Large intestine (tissue), 3 donors: ENCODE data around the gene IL17RC. TPM values are rescaled to one million over a fixed set of nuclear protein-coding genes. Genes with fewer than 3 reads are reported as not detected.
A peak's percentile ranks its signal among the peaks of the same experiment; 100 is the strongest.
"Not testable (repeated sequence)": the region's sequence is repeated elsewhere in the genome, so short reads cannot be mapped to it uniquely, and the experiment has no call there.

Experiments used
- DNase-seq, 2 donors: peaks; one replicate each; pipeline versions ENCODE4 v3.0.0 to v3.0.0-alpha.2; 2013
- H3K27ac ChIP-seq: one replicate; pipeline ENCODE4 v1.5.1; 2013; ENCODE audit warnings: low read length
- H3K27me3 ChIP-seq: 2 replicates; pipeline ENCODE4 v1.6.1; 2013; ENCODE audit warnings: low read length; ENCODE audit not compliant: control insufficient read depth, insufficient read depth
- H3K36me3 ChIP-seq: 2 replicates; pipeline ENCODE4 v1.6.1; 2013; ENCODE audit warnings: low read length; ENCODE audit not compliant: control insufficient read depth, insufficient read depth
- H3K4me1 ChIP-seq: one replicate; pipeline ENCODE4 v1.6.1; 2013; ENCODE audit warnings: low read length; ENCODE audit not compliant: control insufficient read depth, insufficient read depth
- H3K4me3 ChIP-seq: one replicate; pipeline ENCODE4 v1.5.1; 2013; ENCODE audit warnings: low read length
- H3K9me3 ChIP-seq: one replicate; pipeline ENCODE4 v1.6.1; 2013; ENCODE audit warnings: mild to moderate bottlenecking, low read depth, low read length, moderate library complexity; ENCODE audit not compliant: control insufficient read depth
- WGBS: methylation state at CpG from one replicate; pipeline ENCODE4 v1.1.5; 2013; ENCODE audit warnings: low lambda C conversion rate; ENCODE audit not compliant: insufficient coverage; 5-methylcytosine and 5-hydroxymethylcytosine counted together
- polyA plus RNA-seq: library from polyadenylated mRNA; unstranded; fragments of 120-200 nt; gene quantifications from one replicate; pipeline ENCODE4 v1.2.1, GENCODE V29; 2013

Gene IL17RC
- polyA plus RNA-seq, 1 donor = 36.3 TPM

- peaks cover 19% of the 10 kb centered on the region for H3K36me3 ChIP-seq
- H3K27me3 ChIP-seq = no peaks in the 10 kb centered on the region
- no peak overlapping the region for H3K27ac ChIP-seq
- WGBS = no CpG with 5 or more reads among the region's 5 CpGs
- no peak for DNase-seq
- H3K9me3 ChIP-seq = no peaks in the 10 kb centered on the region
- no peak overlapping the region for H3K4me3 ChIP-seq
- peaks cover 15% of the 10 kb centered on the region for H3K4me1 ChIP-seq
Observed at GRCh38 chr3:9935966-9936510, 19.1 kb downstream of the IL17RC start.

- H3K27me3 ChIP-seq = no peaks in the 10 kb centered on the region
- no CpG with 5 or more reads among the region's 13 CpGs for WGBS
- H3K4me3 ChIP-seq = no peak overlapping the region
- H3K4me1 ChIP-seq = peaks cover 15% of the 10 kb centered on the region
- peaks cover 26% of the 10 kb centered on the region for H3K36me3 ChIP-seq
- H3K9me3 ChIP-seq = no peaks in the 10 kb centered on the region
- H3K27ac ChIP-seq = no peak overlapping the region
- no peak for DNase-seq
Observed at GRCh38 chr3:9937486-9938238, 20.8 kb downstream of the IL17RC start.

GRCh38 chr3:9938966-9939365, 22.1 kb downstream of the IL17RC start:
- Histone ChIP-seq H3K9me3 (no peaks in the 10 kb centered on the region), H3K4me1 (peaks cover 15% of the 10 kb centered on the region), H3K27me3 (no peaks in the 10 kb centered on the region), H3K36me3 (peaks cover 32% of the 10 kb centered on the region), H3K27ac (no peak overlapping the region), H3K4me3 (no peak overlapping the region)
- WGBS = no CpG with 5 or more reads among the region's 2 CpGs
- no peak for DNase-seq

- no CpG with 5 or more reads among the region's 32 CpGs for WGBS
- H3K27ac ChIP-seq, DNase-seq, H3K9me3 ChIP-seq, H3K4me1 ChIP-seq, H3K27me3 ChIP-seq, H3K4me3 ChIP-seq: not testable (repeated sequence)
- peaks cover 39% of the 10 kb centered on the region for H3K36me3 ChIP-seq
Observed at GRCh38 chr3:9939906-9940305, 23.0 kb downstream of the IL17RC start.

- peaks cover 39% of the 10 kb centered on the region for H3K36me3 ChIP-seq
- no peaks in the 10 kb centered on the region for H3K9me3 ChIP-seq
- no peaks in the 10 kb centered on the region for H3K4me1 ChIP-seq
- no peaks in the 10 kb centered on the region for H3K27me3 ChIP-seq
- WGBS = no CpG with 5 or more reads among the region's 10 CpGs
- DNase-seq = no peak
- no peak overlapping the region for H3K27ac ChIP-seq
- no peak overlapping the region for H3K4me3 ChIP-seq
Observed at GRCh38 chr3:9940746-9941145, 23.8 kb downstream of the IL17RC start.

GRCh38 chr3:9942164-9942563, 25.3 kb downstream of the IL17RC start:
- peaks cover under 1% of the 10 kb centered on the region for H3K9me3 ChIP-seq
- no peaks in the 10 kb centered on the region for H3K27me3 ChIP-seq
- whole genome bisulfite sequencing = no CpG with 5 or more reads among the region's 4 CpGs

GRCh38 chr3:9942934-9943690, 26.2 kb downstream of the IL17RC start:
- Histone ChIP-seq H3K4me1 (peaks cover 5% of the 10 kb centered on the region), H3K27me3 (no peaks in the 10 kb centered on the region), H3K4me3 (no peak overlapping the region), H3K27ac (no peak overlapping the region), H3K9me3 (peaks cover 6% of the 10 kb centered on the region), H3K36me3 (peaks cover 27% of the 10 kb centered on the region)
- no CpG with 5 or more reads among the region's 11 CpGs for WGBS
- no peak for DNase-seq

More at GRCh38 chr3:9942164-9942563, 25.3 kb downstream of the IL17RC start:
- H3K27ac ChIP-seq = no peak overlapping the region
- H3K4me3 ChIP-seq = no peak overlapping the region
- peaks cover 37% of the 10 kb centered on the region for H3K36me3 ChIP-seq
- no peak for DNase-seq
- H3K4me1 ChIP-seq = peaks cover 5% of the 10 kb centered on the region

- H3K4me3 ChIP-seq = no peak overlapping the region
- H3K4me1 ChIP-seq = peaks cover 5% of the 10 kb centered on the region
- DNase-seq = no peak
- no peaks in the 10 kb centered on the region for H3K27me3 ChIP-seq
- no peak overlapping the region for H3K27ac ChIP-seq
- no CpG with 5 or more reads among the region's 11 CpGs for WGBS
- peaks cover 6% of the 10 kb centered on the region for H3K9me3 ChIP-seq
- H3K36me3 ChIP-seq = peaks cover 30% of the 10 kb centered on the region
Observed at GRCh38 chr3:9944271-9944670, 27.4 kb downstream of the IL17RC start.

- Histone ChIP-seq H3K27me3 (no peaks in the 10 kb centered on the region), H3K9me3 (peaks cover 6% of the 10 kb centered on the region), H3K4me1 (peaks cover 5% of the 10 kb centered on the region), H3K27ac (no peak overlapping the region), H3K4me3 (no peak overlapping the region), H3K36me3 (peaks cover 30% of the 10 kb centered on the region)
- WGBS = 100% methylated on average over 1 of the region's 10 CpGs
- DNase-seq = no peak
Observed at GRCh38 chr3:9945358-9945757, 28.5 kb downstream of the IL17RC start.

- Histone ChIP-seq H3K4me1 (peaks cover 5% of the 10 kb centered on the region), H3K27me3 (peaks cover under 1% of the 10 kb centered on the region), H3K9me3 (peaks cover 6% of the 10 kb centered on the region), H3K4me3 (peak overlapping the region; percentile 83), H3K36me3 (peaks cover 23% of the 10 kb centered on the region), H3K27ac (peak overlapping the region; percentile 69)
- peak; percentile 91 to 93 for DNase-seq
- no CpG with 5 or more reads among the region's 90 CpGs for WGBS
Observed at GRCh38 chr3:9946112-9947024, 29.5 kb downstream of the IL17RC start.
